Memory B cell (primary cell): ENCODE results near the gene TMEM108.

Source experiments
- ATAC-seq: fragments of 150-1000 bp; cut with Tn5 transposase; 2 replicates; pipeline ENCODE4 v1.10.0; 2021; ENCODE audit warnings: low read depth, mild to moderate bottlenecking, moderate library complexity
- DNase-seq, 2 donors: peaks; one replicate each; pipeline ENCODE4 v3.0.0; 2022; ENCODE audit warnings: low spot score in 2 of 2
- H3K27ac Mint-ChIP-seq: one replicate; pipeline ENCODE4 v1.8.0; 2022; ENCODE audit warnings: mild to moderate bottlenecking, moderate library complexity, mixed read lengths
- H3K27me3 Mint-ChIP-seq: one replicate; pipeline ENCODE4 v1.8.0; 2022; ENCODE audit warnings: mixed read lengths
- H3K36me3 Mint-ChIP-seq: one replicate; pipeline ENCODE4 v1.8.0; 2022; ENCODE audit warnings: mild to moderate bottlenecking, mixed read lengths
- H3K4me1 Mint-ChIP-seq: one replicate; pipeline ENCODE4 v1.8.0; 2022; ENCODE audit warnings: mixed read lengths
- H3K4me3 Mint-ChIP-seq: one replicate; pipeline ENCODE4 v1.8.0; 2022; ENCODE audit warnings: mild to moderate bottlenecking, moderate library complexity, mixed read lengths
- H3K9me3 Mint-ChIP-seq: one replicate; pipeline ENCODE4 v1.8.0; 2022; ENCODE audit warnings: mixed read lengths

The TMEM108 gene

DNA sequence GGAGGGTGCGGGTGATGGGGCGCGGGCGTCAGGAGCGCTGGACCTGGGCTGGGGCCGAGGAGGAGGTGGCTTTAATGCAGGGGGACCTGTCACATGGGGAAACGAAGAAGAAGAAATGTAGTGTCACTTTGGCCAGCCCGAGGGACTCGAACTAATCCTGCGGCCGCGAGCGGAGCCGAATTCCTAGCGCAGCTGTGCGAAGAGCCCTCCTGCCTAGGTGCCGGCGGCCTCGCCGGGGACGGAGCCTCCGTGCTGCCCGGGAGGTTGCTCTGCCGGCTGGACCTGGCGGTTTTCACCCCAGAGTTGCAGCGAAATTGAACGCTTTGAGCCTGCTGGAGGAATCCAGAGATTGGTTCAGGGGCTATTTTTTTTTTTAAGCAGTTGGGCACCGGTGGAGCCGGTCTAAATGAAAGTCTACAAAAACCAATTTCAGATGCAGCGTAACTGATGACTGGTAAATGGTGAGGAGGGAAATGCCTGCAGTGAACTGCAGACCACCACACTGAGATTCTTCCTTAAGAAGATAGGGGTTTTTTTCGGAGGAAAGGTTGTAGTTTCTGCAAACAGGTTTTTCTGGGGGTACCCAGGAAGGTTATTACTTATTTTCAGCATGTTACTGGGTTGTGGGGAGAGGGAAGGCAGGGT is 662 bp downstream of the TMEM108 start:
- H3K4me1 Mint-ChIP-seq = peaks cover 4% of the 10 kb centered on the region
- ATAC-seq (no peak), DNase-seq (no peak)
- H3K27ac Mint-ChIP-seq = no peak overlapping the region
- H3K27me3 Mint-ChIP-seq = peaks cover 19% of the 10 kb centered on the region
- H3K9me3 Mint-ChIP-seq = no peaks in the 10 kb centered on the region
- no peaks in the 10 kb centered on the region for H3K36me3 Mint-ChIP-seq
- peak overlapping the region; percentile 50 for H3K4me3 Mint-ChIP-seq

- ATAC-seq (no peak), DNase-seq (no peak)
- Mint-ChIP-seq H3K4me1 (peaks cover 4% of the 10 kb centered on the region), H3K4me3 (no peak overlapping the region), H3K27me3 (peaks cover 19% of the 10 kb centered on the region), H3K27ac (no peak overlapping the region), H3K36me3 (no peaks in the 10 kb centered on the region), H3K9me3 (no peaks in the 10 kb centered on the region)
Observed at GRCh38 chr3:133040696-133041523, 2.7 kb downstream of the TMEM108 start.

DNA sequence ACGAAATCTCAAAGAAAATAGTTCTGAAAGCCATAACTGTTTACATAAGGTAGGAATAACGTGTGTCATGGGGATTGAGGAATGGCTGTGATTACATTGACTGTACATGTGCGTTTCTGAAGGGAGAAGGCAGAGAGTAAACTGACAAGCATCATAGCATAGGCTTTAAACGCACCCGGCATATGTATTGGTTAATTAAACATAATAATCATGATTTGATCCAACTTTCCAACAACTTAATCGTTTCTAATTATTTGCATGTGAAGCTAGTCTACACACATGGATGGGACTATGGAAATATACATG is 3.3 kb downstream of the TMEM108 start:
- no peak overlapping the region for H3K27ac Mint-ChIP-seq
- DNase-seq (no peak), ATAC-seq (no peak)
- peaks cover 18% of the 10 kb centered on the region for H3K27me3 Mint-ChIP-seq
- H3K4me3 Mint-ChIP-seq = no peak overlapping the region
- no peaks in the 10 kb centered on the region for H3K36me3 Mint-ChIP-seq
- H3K4me1 Mint-ChIP-seq = peaks cover 4% of the 10 kb centered on the region
- H3K9me3 Mint-ChIP-seq = no peaks in the 10 kb centered on the region

DNA sequence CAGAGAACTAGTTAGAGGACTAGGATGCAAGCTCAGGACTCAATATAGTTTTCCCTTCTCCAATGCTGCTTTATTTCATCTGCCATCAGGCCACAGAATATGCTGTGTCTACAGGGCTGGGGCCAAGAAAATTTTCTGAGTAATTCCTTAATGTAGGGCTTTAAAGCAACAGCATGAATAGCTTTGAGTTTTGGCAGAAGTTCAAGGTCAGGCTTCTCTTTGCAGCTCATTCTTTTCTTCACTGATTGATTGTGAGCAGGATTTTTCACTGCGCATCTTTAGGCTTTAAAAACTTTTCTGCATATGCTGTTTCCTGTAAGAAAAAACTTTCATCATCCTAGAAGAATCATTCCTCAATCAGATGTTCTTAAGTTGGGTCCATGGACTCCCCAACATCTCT is 4.6 kb downstream of the TMEM108 start:
- DNase-seq (no peak), ATAC-seq (no peak)
- H3K4me3 Mint-ChIP-seq = no peak overlapping the region
- H3K9me3 Mint-ChIP-seq = no peaks in the 10 kb centered on the region
- peaks cover 2% of the 10 kb centered on the region for H3K4me1 Mint-ChIP-seq
- H3K36me3 Mint-ChIP-seq = no peaks in the 10 kb centered on the region
- peaks cover 8% of the 10 kb centered on the region for H3K27me3 Mint-ChIP-seq
- no peak overlapping the region for H3K27ac Mint-ChIP-seq

DNA sequence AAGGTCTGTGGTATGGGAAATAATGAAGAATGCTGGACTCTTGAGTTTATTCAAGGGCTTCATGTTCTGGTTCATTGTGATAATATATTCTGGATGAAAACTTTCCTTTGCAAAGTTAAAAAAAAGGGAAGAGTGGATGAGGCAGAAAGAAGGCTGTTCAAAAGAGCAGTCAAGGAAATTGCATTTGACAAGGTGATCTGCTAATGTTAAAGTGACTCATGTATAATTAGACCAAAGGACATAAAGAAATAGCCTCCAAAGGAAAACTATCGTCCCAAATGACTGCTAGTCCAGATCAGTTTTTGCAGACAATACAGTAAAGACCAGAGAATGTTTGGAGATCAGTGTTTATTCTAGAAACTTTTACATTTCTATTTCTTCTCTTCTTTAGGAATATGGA is 9.8 kb downstream of the TMEM108 start:
- H3K9me3 Mint-ChIP-seq = no peaks in the 10 kb centered on the region
- peaks cover 7% of the 10 kb centered on the region for H3K27me3 Mint-ChIP-seq
- H3K4me1 Mint-ChIP-seq = no peaks in the 10 kb centered on the region
- no peak overlapping the region for H3K27ac Mint-ChIP-seq
- no peaks in the 10 kb centered on the region for H3K36me3 Mint-ChIP-seq
- no peak overlapping the region for H3K4me3 Mint-ChIP-seq
- no peak for ATAC-seq
- DNase-seq = no peak

DNA sequence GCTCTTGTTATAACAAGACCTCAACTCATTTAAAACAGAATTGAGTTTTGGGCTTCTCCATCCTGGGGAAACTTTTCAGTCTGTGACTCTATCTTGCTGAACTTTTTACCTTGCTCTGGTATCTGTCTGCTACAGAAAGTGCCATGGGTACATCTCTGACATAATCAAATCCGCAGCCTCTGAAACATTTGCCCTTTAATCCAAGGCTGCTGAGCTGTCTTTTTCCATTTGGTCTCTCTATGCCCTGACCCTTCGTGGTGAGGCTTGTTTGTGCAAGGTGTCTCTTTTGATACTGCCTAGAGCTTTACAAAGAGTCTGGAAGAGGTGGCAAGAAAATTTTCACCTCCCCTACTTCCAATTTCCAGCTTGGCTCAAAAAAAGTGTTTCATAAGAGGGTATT is 11.3 kb downstream of the TMEM108 start:
- Mint-ChIP-seq H3K4me1 (no peaks in the 10 kb centered on the region), H3K27me3 (peaks cover 11% of the 10 kb centered on the region), H3K9me3 (no peaks in the 10 kb centered on the region), H3K27ac (no peak overlapping the region), H3K4me3 (no peak overlapping the region), H3K36me3 (no peaks in the 10 kb centered on the region)
- ATAC-seq (no peak), DNase-seq (no peak)

- DNase-seq = no peak
- Mint-ChIP-seq H3K27me3 (peaks cover 8% of the 10 kb centered on the region), H3K36me3 (no peaks in the 10 kb centered on the region), H3K4me1 (no peaks in the 10 kb centered on the region), H3K4me3 (no peak overlapping the region), H3K9me3 (no peaks in the 10 kb centered on the region), H3K27ac (no peak overlapping the region)
- ATAC-seq = no peak
Observed at GRCh38 chr3:133050891-133051290, 12.7 kb downstream of the TMEM108 start.

DNA sequence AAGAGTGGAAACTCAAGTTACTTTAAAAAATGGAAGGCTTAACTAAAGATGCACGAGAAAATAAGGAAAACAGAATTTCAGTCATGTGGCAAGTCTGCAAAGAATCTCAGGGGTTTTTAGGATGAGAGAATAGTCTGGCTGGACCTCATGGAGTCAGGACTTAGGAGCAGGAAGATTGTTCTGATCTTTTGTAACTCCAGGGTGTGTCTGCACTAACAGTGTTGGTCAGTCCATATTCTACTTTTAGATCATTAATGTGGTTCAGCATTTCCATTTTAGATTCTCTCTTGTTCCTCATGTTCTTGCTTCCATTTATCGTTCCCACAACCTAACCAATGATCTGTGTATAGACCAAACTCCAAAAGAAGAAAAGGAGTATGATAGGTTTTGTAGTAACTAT is 15.3 kb downstream of the TMEM108 start:
- peaks cover 10% of the 10 kb centered on the region for H3K27me3 Mint-ChIP-seq
- DNase-seq (no peak), ATAC-seq (no peak)
- H3K4me3 Mint-ChIP-seq = no peak overlapping the region
- no peaks in the 10 kb centered on the region for H3K9me3 Mint-ChIP-seq
- H3K4me1 Mint-ChIP-seq = no peaks in the 10 kb centered on the region
- no peaks in the 10 kb centered on the region for H3K36me3 Mint-ChIP-seq
- H3K27ac Mint-ChIP-seq = no peak overlapping the region

GRCh38 chr3:133054586-133054985 is 16.4 kb downstream of the TMEM108 start:
- Mint-ChIP-seq H3K27me3 (peaks cover 10% of the 10 kb centered on the region), H3K27ac (no peak overlapping the region), H3K4me1 (no peaks in the 10 kb centered on the region), H3K9me3 (no peaks in the 10 kb centered on the region), H3K36me3 (no peaks in the 10 kb centered on the region), H3K4me3 (no peak overlapping the region)
- DNase-seq (no peak), ATAC-seq (no peak)

DNA sequence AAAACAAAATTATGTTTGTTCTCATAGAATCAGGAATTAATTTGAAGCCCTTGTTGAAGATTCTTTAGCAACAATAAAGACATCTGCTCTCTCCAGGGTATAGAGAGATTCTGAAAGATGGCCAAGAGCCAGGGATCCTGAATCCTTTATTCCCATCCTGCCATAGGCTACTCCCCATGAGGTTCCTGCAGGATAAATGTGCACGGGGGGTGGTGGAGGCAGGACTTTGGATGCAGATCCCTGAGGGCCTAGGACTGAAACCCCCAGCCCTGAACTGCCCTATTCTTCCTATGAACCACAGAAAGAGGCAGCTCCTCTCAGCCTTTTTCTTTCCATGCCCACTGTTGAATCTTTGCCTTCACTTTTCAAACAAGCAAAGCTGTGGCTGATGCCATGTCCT is 17.1 kb downstream of the TMEM108 start:
- no peak overlapping the region for H3K4me3 Mint-ChIP-seq
- ATAC-seq (no peak), DNase-seq (no peak)
- no peak overlapping the region for H3K27ac Mint-ChIP-seq
- no peaks in the 10 kb centered on the region for H3K9me3 Mint-ChIP-seq
- peaks cover 10% of the 10 kb centered on the region for H3K27me3 Mint-ChIP-seq
- H3K4me1 Mint-ChIP-seq = no peaks in the 10 kb centered on the region
- no peaks in the 10 kb centered on the region for H3K36me3 Mint-ChIP-seq

- no peaks in the 10 kb centered on the region for H3K4me1 Mint-ChIP-seq
- H3K27ac Mint-ChIP-seq = no peak overlapping the region
- peaks cover 12% of the 10 kb centered on the region for H3K27me3 Mint-ChIP-seq
- DNase-seq (no peak), ATAC-seq (no peak)
- no peak overlapping the region for H3K4me3 Mint-ChIP-seq
- H3K9me3 Mint-ChIP-seq = no peaks in the 10 kb centered on the region
- no peaks in the 10 kb centered on the region for H3K36me3 Mint-ChIP-seq
Observed at GRCh38 chr3:133058243-133058642, 20.1 kb downstream of the TMEM108 start.

DNA sequence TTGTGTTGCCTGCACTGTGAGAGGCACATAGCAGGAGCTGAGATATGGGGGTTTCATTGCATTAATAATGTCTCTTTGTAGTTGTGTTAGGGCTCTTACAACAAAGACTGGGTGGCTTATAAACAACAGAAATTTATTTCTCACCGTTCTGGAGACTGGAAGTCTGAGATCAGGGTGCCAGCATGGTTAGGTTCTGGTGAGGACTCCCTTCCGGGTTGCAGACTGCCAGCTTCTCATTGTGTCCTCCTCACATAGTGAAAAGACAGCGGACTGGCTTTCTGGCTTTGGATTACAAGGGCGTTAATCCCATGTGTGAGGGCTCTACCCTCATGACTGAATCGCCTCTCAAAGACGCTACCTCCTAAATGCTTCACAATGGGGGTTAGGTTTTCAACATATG is 20.6 kb downstream of the TMEM108 start:
- H3K36me3 Mint-ChIP-seq = no peaks in the 10 kb centered on the region
- no peak overlapping the region for H3K4me3 Mint-ChIP-seq
- DNase-seq (no peak), ATAC-seq (no peak)
- H3K27me3 Mint-ChIP-seq = peaks cover 12% of the 10 kb centered on the region
- no peaks in the 10 kb centered on the region for H3K9me3 Mint-ChIP-seq
- no peaks in the 10 kb centered on the region for H3K4me1 Mint-ChIP-seq
- H3K27ac Mint-ChIP-seq = no peak overlapping the region

GRCh38 chr3:133065193-133065961 is 27.2 kb downstream of the TMEM108 start:
- ATAC-seq (no peak), DNase-seq (no peak)
- Mint-ChIP-seq H3K4me1 (no peaks in the 10 kb centered on the region), H3K4me3 (no peak overlapping the region), H3K9me3 (no peaks in the 10 kb centered on the region), H3K27me3 (peaks cover 10% of the 10 kb centered on the region), H3K36me3 (no peaks in the 10 kb centered on the region), H3K27ac (no peak overlapping the region)

GRCh38 chr3:133066026-133066425 is 27.8 kb downstream of the TMEM108 start:
- H3K27ac Mint-ChIP-seq = no peak overlapping the region
- ATAC-seq = no peak
- no peak for DNase-seq
- H3K4me1 Mint-ChIP-seq = no peaks in the 10 kb centered on the region
- peaks cover 12% of the 10 kb centered on the region for H3K27me3 Mint-ChIP-seq
- H3K36me3 Mint-ChIP-seq = no peaks in the 10 kb centered on the region
- no peaks in the 10 kb centered on the region for H3K9me3 Mint-ChIP-seq
- H3K4me3 Mint-ChIP-seq = no peak overlapping the region
